ENCODE data around the gene TTLL3.
A peak's percentile ranks its signal among the peaks of the same experiment; 100 is the strongest.
"Not testable (repeated sequence)": the region's sequence is repeated elsewhere in the genome, so short reads cannot be mapped to it uniquely, and the experiment has no call there.

Gene TTLL3

DNA sequence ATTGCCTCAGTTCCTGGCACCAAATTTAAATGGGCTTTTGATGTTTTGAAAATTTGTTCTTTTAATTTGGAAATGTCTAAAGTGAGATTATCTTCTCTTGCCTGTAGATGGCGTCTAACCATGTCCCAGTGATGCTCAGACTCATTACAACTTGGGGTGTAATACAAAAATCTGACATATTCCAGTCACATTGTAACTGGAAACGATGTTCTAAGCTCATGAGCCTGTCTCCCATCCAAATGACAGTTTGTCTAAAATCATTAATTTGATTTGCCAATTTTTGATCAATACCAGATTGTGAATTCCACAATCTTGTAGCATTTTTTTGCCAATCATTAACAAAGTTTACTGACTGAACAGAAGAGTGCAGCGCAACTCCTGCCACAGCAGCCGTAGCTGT is 38.8 kb downstream of the TTLL3 start:
- TF ChIP-seq, protein P1, sequence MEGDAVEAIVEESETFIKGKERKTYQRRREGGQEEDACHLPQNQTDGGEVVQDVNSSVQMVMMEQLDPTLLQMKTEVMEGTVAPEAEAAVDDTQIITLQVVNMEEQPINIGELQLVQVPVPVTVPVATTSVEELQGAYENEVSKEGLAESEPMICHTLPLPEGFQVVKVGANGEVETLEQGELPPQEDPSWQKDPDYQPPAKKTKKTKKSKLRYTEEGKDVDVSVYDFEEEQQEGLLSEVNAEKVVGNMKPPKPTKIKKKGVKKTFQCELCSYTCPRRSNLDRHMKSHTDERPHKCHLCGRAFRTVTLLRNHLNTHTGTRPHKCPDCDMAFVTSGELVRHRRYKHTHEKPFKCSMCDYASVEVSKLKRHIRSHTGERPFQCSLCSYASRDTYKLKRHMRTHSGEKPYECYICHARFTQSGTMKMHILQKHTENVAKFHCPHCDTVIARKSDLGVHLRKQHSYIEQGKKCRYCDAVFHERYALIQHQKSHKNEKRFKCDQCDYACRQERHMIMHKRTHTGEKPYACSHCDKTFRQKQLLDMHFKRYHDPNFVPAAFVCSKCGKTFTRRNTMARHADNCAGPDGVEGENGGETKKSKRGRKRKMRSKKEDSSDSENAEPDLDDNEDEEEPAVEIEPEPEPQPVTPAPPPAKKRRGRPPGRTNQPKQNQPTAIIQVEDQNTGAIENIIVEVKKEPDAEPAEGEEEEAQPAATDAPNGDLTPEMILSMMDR (IDR thresholded peaks at IDR 0.05; ENCODE audit: insufficient read depth, low read depth, low read length, missing control alignments): peak; percentile 41
- H3K4me3 ChIP-seq (ENCODE audit: low read depth, low read length): not testable (repeated sequence)
- DNase-seq (ENCODE audit: low read depth): peak; percentile 41

DNA sequence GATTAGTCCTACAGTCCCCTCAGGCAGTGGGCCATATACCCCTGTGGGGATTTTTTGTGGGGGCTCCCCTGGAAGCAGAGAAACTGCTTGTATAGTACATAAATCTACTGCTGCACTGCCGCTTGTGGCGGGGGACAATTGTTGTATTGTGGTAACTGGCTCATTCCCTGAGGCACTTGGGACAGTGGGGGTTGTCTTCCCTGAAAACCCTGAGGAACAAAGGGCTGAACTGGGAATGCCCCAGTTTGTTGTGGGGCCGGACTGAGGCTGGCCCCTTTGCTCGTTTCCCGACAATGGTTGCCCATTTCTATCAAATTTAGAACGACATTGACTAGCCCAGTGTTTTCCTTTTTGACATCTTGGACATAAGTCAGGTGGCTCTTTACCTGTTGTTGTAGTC is 41.3 kb downstream of the TTLL3 start:
- not testable (repeated sequence) for DNase-seq (ENCODE audit: low read depth); H3K4me3 ChIP-seq (ENCODE audit: low read depth, low read length)

DNA sequence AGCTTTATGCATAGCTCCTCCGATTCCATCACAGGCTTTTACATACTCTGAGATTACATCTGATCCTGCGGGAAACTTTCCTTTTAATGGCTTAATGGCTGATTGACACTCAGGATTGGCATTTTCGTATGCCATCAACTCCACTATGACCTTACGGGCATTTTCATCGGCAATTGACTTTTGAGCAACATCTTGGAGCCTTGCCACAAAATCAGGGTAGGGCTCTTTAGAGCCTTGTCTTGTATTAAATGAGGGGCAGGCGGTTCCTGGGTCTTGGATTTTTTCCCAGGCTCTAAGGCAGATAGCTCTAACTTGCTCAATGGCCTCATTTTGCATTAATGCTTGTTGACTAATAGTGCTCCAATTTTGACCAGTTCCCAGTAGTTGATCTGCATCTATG is 41.9 kb downstream of the TTLL3 start:
- not testable (repeated sequence) for H3K4me3 ChIP-seq (ENCODE audit: low read depth, low read length); DNase-seq (ENCODE audit: low read depth)

DNA sequence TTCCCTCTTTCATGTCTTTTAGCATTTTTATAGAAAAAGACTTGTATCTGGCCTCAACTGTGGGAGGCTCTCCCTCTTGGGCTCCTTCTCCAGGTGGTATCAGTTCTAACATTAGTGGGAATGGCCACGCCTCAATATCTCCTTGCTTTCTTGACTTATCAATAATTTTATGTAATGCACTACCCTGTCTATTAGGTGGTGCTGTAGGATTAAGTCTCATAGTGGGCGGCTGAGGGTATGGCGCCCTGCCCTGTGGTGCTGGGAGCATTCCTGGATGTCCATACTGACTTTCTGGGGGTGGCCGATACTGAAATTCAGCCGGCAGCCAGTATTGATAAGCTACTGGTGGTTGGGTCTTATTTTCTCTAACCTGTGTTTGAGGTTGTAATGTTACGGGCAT is 42.5 kb downstream of the TTLL3 start:
- no peak overlapping the region for H3K4me3 ChIP-seq (ENCODE audit: low read depth, low read length)
- no peak for DNase-seq (ENCODE audit: low read depth)
- TF ChIP-seq, protein P1 (IDR thresholded peaks at IDR 0.05; ENCODE audit: insufficient read depth, low read depth, low read length, missing control alignments): no peak

DNA sequence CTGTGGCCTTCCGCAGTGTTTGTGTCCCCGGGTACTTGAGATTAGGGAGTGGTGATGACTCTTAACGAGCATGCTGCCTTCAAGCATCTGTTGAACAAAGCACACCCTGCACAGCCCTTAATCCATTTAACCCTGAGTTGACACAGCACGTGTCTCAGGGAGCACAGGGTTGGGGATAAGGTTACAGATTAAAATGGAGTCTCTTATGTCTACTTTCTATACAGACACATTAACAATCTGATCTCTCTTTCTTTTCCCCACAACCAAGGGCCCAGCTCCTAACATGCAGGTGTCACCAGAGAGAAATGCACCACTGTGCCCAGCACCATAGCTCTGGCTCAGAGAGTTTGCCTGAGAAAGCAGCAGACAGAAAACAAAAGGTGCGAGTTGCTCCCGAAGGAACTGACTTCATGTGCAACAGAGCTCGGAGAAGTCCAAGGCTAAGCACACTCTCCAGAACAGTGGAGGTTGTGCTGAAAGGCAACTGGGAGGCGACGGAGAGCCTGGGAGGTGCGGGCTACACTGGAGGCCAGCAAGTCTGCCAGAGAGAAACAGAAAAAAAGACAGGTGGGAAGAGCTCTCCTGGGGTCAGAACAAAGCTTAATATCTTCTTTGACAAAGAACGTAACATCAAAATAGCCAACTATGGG is 44.4 kb downstream of the TTLL3 start:
- not testable (repeated sequence) for H3K4me3 ChIP-seq (ENCODE audit: low read depth, low read length); DNase-seq (ENCODE audit: low read depth)

DNA sequence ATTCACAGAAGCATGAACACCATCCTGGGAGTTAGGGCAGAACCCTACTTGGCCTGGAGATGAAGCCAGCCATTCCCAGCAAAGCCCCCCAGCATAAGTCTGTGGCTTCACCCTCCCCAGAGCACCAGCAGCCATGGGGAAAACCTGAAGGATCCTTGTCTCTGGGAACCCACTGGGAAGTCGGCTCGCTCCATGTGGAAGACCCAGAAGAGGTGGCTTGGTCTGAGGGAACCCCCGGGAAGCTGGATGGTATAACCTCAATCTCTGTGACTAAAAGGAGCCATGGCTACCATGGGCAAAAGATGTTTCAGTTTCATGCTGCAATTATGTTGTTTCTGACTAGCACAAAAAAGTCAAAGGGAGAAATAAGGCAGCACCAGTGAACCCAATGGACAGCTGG is 45.5 kb downstream of the TTLL3 start:
- TF ChIP-seq, protein P1 (IDR thresholded peaks at IDR 0.05; ENCODE audit: insufficient read depth, low read depth, low read length, missing control alignments): no peak
- no peak for DNase-seq (ENCODE audit: low read depth)
- no peak overlapping the region for H3K4me3 ChIP-seq (ENCODE audit: low read depth, low read length)

DNA sequence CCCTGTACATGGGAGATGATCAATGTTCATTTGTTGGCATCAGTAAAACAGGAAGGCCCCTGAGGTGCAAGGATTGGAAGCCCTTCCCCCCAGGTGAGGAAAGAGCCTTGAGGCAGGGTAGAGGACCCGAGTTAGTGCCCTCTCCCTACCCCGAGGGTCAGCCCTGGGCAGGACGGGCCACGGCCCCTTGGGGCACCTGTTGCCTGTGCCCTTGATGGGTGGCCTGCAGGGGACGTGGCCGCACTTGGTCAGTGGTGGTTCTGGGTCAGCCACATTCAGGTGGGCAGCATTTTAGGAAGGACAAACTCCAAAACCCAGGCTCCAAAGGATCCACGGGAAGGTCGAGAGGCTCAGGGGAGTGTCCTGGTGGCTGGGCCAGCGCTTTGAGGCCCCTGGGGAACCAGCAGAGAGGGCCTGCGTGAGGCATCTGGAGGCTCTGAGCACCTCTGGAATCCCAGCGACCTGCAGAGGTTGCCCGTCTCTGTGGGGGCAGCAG is 49.5 kb downstream of the TTLL3 start:
- H3K4me3 ChIP-seq (ENCODE audit: low read depth, low read length): no peak overlapping the region
- TF ChIP-seq, protein P1 (IDR thresholded peaks at IDR 0.05; ENCODE audit: insufficient read depth, low read depth, low read length, missing control alignments): no peak

DNA sequence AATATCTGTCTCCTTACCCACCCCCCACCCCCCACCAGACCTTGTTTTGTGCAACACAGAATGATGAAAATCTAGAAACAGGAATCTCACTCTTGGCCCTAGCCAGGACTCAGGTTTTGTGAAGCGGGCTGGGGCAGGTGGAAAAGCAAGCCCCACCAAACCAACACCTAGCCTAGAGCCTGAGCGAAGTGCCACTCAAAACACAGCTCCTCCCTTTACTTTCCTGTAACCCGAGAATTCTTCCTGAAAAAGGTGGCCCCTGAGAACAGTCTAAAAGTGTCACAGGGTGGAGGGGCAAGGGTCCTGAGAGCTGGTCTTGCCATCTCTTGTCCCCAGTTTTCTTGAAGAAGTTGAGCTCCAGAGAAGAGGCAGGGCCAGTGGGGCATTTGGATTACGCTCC is 51.1 kb downstream of the TTLL3 start:
- H3K4me3 ChIP-seq (ENCODE audit: low read depth, low read length): no peak overlapping the region
- TF ChIP-seq, protein P1 (IDR thresholded peaks at IDR 0.05; ENCODE audit: insufficient read depth, low read depth, low read length, missing control alignments): no peak
- DNase-seq (ENCODE audit: low read depth): no peak

More for the DNA sequence above, 49.5 kb downstream of the TTLL3 start:
- no peak for DNase-seq (ENCODE audit: low read depth)
